UCSD-AML1 (cell line): ENCODE results near the gene RAD21L1.
"Not testable (repeated sequence)": the region's sequence is repeated elsewhere in the genome, so short reads cannot be mapped to it uniquely, and the experiment has no call there.

ENCODE experiments used
- DNase-seq: peaks from one replicate; lab custom pipeline; 2025; ENCODE audit not compliant: unreplicated experiment; lab: John Stamatoyannopoulos, UW

RAD21L1 gene

GRCh38 chr20:1224205-1224890 is 1.5 kb upstream of the RAD21L1 start:
- DNase-seq, result no peak

- no peak for DNase-seq
Measured at GRCh38 chr20:1225263-1225782, 521 bp upstream of the RAD21L1 start.

- no peak for DNase-seq
Measured at GRCh38 chr20:1229541-1229940, 3.7 kb downstream of the RAD21L1 start.

GRCh38 chr20:1232286-1233111 is 6.7 kb downstream of the RAD21L1 start:
- DNase-seq, result no peak

GRCh38 chr20:1240549-1240948 is 14.7 kb downstream of the RAD21L1 start:
- DNase-seq, result no peak

- no peak for DNase-seq
Measured at GRCh38 chr20:1241456-1241855, 15.6 kb downstream of the RAD21L1 start.

DNA sequence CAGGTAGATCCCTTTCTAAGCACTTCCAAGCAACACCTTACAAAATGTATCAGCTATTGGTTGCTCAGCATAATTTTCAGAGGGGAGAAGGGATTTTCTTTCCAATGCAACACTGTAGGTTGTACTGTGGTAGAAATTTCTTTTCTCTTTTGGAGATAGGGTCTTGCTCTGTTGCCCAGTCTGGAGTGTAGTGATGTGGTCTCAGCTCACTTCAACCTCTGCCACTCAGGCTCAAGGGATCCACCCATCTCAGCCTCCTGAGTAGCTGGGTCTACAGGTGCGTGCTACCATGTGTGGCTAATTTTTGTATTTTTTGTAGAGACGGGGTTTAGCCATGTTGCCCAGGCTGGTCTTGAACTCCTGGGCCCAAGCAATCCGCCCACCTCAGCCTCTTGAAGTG is 16.3 kb downstream of the RAD21L1 start:
- DNase-seq, result no peak

- DNase-seq, result no peak
Measured at GRCh38 chr20:1242530-1242929, 16.7 kb downstream of the RAD21L1 start.

GRCh38 chr20:1245578-1245977 is 19.7 kb downstream of the RAD21L1 start:
- DNase-seq, result no peak

DNA sequence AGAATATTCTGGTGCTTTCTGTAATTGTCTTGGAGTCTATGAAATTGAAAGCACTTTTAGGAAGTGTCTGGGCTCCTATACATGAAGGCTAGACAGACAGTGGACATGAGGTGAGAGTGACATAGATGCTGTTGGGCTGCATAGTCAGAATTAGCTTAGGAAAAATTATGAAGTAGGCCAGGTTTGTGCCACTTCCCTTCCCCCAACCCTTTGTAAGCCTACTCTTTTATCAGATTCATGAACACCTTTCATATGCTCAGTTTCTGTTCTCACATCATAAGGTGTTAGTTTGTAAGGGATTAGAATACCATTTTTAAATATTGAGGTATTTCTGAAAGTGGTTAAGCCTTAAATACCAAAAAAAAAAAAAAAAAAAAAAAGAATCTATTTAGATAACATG is 21.8 kb downstream of the RAD21L1 start:
- DNase-seq, result no peak

DNA sequence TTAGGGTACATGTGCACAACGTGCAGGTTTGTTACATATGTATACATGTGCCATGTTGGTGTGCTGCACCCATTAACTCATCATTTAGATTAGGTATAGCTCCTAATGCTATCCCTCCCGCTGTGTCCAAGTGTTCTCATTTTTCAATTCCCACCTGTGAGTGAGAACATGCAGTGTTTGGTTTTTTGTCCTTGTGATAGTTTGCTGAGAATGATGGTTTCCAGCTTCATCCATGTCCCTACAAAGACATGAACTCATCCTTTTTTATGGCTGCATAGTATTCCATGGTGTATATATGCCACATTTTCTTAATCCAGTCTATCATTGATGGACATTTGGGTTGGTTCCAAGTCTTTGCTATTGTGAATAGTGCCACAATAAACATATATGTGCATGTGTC is 24.4 kb downstream of the RAD21L1 start:
- DNase-seq, result not testable (repeated sequence)

GRCh38 chr20:1252416-1252815 is 26.6 kb downstream of the RAD21L1 start:
- DNase-seq, result no peak

GRCh38 chr20:1254254-1254653 is 28.4 kb downstream of the RAD21L1 start:
- DNase-seq, result no peak

GRCh38 chr20:1255675-1256074 is 29.8 kb downstream of the RAD21L1 start:
- DNase-seq, result no peak

- DNase-seq, result no peak
Measured at GRCh38 chr20:1263853-1264252, 38.0 kb downstream of the RAD21L1 start.

DNA sequence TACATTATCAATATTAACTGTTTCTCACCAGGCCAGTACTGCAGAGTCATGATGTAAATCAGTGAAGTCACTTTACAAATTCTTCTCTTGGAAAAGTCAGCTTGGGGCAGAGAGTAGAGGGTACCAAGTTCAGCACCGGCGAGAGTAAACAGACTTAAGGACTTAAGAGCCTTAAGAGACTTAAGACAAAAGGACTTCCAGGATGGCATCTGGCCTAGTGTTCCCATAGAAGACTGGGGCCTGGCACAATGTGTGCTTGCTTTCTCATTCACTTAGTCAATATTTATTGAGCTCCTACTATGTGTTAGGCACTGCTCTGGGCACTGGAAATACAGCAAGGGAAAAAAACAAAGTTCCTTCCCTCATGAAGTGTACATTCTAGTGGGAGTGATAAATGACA is 38.9 kb downstream of the RAD21L1 start:
- DNase-seq, result no peak

DNA sequence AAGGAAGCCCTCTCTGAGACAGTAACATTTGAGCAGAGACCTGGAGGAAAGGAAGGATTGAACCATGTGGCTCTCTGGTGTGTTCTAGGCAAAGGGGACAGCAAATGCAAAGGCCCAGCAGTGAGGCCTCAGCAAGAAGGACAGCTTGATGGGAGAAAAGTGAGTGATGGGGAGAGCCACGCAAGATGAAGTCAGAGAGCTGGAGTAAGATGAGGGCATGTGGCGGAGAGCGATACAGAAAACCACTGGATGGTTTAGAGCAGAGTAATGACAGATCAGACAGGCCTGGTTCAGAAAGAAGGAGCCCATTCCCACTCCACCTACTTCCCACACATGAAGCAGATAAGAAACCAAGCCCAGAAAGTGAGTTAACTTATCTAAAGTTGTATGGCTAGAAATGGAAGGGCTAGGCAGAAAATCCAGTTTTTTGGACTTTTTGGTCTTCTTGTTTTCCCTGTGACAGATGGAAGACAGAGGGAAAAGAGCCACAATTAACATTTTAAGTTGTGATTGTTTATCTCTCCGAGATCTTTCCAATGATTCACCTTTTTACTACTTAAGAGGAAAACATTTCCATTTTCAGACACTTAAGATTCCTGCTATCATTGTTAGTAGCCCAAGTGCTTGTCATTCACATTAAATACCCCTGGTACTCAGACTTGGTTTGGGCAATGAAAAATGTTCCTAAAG is 39.5 kb downstream of the RAD21L1 start:
- no peak for DNase-seq

- no peak for DNase-seq
Measured at GRCh38 chr20:1265916-1266166, 40.0 kb downstream of the RAD21L1 start.

DNA sequence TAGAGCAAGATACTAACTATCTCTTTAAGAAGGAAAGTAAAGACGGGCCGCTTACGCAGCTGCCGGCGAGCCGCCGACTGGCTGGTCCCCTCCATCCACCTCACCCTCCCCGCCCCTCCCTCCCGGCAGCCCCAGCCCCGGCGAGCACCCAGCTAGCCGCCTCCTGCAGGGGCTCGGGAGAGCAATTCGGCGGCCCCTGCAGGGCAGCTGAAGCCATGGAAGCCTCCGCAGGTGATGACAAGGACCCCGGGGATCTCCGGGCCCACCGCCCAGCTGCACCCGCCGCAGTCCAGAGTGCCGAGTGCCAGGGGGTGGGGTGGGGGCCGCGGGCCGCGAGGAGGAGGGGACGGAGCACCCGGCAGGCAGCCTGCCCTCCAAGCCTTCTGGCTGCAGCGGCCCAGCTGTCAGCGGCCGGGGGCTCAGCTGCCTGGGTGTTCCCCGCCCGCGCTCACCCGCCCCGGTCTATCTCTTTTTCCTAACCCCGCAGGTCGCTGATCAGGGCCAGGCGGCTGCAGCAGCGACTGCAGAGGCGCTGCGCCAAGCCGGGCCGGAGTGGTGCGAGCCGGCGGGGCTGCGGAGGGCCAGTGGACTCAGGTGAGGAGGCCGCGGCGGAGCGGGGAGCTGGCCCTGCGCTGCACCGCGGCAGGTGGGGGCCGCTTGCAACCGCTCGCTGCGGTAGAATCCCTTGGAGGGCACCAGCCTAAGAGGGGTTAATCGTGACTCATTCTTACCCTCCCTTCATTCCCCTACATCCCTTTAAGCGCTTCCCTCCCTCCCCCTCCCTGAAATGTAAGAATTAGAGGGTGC is 40.5 kb downstream of the RAD21L1 start, which contains the start of gene SNPH:
Gene SNPH, plus strand, starts transcription at position 128 of the 807 bp plus-strand sequence. CDS start 29,946 bp downstream, outside the sequence.
- DNase-seq, result no peak

- DNase-seq, result no peak
Measured at GRCh38 chr20:1267161-1267560, 41.3 kb downstream of the RAD21L1 start.

GRCh38 chr20:1267809-1268374 is 42.0 kb downstream of the RAD21L1 start:
- no peak for DNase-seq
